ENCODE measurements around the gene CMTM3.
"Not testable (repeated sequence)": the region's sequence is repeated elsewhere in the genome, so short reads cannot be mapped to it uniquely, and the experiment has no call there.

The CMTM3 gene

DNA sequence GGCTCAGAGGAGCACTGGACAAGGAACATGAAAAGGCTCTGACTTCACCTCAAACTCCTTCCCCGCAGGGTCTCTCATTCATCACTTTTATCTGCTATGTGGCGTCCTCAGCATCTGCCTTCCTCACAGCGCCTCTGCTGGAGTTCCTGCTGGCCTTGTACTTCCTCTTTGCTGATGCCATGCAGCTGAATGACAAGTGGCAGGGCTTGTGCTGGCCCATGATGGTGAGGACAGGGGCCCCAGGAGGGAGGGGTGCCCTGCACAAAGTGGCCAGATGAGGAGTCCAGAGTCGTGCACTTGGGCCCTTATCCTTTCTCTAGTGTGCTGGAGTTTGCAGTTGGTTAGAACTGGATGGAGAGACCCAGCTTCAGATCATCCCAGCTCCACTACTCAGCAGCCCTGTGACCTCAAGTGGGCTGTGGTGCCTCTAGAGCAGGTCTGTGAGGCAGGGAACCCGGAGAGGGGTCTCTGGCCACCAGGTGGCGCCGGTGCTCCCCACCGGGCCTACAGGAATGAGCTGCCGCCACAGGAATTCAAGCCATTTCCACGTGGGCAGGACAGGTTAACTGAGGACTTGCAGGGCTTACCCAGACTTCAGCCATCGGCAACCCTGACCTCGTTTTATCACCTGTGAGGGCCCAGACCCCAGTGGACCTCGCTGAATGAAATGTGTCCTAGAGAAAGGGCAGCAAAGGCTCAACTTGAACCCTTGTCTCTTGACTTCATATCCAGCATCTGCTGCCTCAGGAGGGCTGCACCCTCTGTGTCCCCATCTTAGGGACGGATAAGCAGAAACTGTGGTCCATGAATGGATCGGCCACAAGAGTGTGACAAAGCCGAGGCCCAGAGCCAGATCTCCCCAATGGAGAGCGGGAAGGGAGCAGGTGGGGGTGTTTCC lies 4.0 kb downstream of the CMTM3 start:
- peak overlapping the region; percentile 88 for H3K27ac ChIP-seq
- CTCF ChIA-PET, result interaction anchor here (0.6 to 2.6 kb wide), 20 partner anchors 9 to 1415 kb away, joined by 3 to 20 read pairs (median 4); no protein-coding TSS in a partner anchor
- TF ChIP-seq, protein P1, sequence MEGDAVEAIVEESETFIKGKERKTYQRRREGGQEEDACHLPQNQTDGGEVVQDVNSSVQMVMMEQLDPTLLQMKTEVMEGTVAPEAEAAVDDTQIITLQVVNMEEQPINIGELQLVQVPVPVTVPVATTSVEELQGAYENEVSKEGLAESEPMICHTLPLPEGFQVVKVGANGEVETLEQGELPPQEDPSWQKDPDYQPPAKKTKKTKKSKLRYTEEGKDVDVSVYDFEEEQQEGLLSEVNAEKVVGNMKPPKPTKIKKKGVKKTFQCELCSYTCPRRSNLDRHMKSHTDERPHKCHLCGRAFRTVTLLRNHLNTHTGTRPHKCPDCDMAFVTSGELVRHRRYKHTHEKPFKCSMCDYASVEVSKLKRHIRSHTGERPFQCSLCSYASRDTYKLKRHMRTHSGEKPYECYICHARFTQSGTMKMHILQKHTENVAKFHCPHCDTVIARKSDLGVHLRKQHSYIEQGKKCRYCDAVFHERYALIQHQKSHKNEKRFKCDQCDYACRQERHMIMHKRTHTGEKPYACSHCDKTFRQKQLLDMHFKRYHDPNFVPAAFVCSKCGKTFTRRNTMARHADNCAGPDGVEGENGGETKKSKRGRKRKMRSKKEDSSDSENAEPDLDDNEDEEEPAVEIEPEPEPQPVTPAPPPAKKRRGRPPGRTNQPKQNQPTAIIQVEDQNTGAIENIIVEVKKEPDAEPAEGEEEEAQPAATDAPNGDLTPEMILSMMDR (conservative IDR thresholded peaks at IDR 0.05; ENCODE audit: low read depth), result peak; percentile 92
- POLR2A ChIA-PET (ENCODE audit: low non-redundant PET), result interaction anchor here (1.0 kb wide), 1 partner anchor 10 kb away, joined by 3 read pairs; no protein-coding TSS in a partner anchor
- peak; percentile 93 for DNase-seq (ENCODE audit: low spot score)

DNA sequence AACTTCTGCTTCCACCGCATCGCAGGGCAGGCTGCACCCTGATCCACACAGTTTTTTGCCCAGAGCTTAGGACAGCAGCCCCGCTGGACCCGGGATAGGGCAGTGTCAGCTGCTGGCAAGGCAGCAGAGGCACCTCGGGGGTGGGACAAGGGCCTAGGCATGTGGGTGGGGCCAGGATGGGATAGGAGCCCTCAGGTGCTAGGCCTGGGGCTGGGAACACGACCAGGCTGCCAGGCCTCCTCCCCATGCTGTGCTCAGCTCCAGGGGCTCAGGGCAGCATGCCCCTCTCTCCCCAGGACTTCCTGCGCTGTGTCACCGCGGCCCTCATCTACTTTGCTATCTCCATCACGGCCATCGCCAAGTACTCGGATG lies 4.6 kb downstream of the CMTM3 start:
- ChIA-PET CTCF (interaction anchor here (0.6 to 2.6 kb wide), 18 partner anchors 9 to 1415 kb away, joined by 3 to 20 read pairs (median 4); no protein-coding TSS in a partner anchor), POLR2A (ENCODE audit: low non-redundant PET) (interaction anchor here (1.0 kb wide), 1 partner anchor 10 kb away, joined by 3 read pairs; no protein-coding TSS in a partner anchor)
- TF ChIP-seq, protein P1 (conservative IDR thresholded peaks at IDR 0.05; ENCODE audit: low read depth), result no peak
- H3K27ac ChIP-seq, result peak overlapping the region; percentile 88
- DNase-seq (ENCODE audit: low spot score), result no peak

DNA sequence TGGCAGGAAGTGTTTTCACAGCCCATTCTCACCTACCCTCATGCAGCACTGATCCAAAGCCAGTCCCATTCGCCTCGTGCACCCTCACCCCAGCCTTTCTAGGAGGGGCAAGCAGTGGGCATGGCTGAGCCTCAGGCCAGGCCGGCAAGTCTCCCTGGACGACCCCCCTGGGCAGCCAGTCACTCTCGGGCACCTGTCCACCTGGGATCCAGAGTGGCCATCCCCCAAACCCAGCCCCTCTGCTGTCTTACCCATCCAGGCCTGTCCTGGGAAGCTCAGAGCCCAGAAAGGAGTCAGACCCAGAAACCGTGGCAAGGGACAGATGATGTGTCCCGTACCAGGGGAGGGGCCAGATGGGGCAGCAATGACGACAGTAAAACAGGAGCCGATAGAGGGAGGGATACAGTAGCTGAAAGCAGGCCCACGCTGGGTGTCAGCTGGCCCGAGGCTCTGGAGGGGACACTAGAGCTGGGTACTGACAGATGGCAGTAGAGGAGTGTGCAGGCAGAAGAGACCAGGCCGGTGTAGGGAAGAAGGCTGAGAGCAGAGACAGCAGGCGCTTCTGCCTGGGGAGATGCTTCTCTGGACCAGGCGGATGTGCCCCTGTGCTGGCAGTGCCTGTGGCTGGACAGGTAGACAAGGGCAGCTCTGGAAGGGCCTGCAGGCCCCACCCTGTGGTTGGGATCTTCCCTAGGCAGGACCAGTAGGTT lies 5.8 kb downstream of the CMTM3 start:
- ChIA-PET POLR2A (ENCODE audit: low non-redundant PET) (no interaction called here), CTCF (interaction anchor here (1.0 kb wide), 1 partner anchor 41 kb away, joined by 4 read pairs; no protein-coding TSS in a partner anchor)
- TF ChIP-seq, protein P1 (conservative IDR thresholded peaks at IDR 0.05; ENCODE audit: low read depth), result no peak
- peak overlapping the region; percentile 88 for H3K27ac ChIP-seq
- no peak for DNase-seq (ENCODE audit: low spot score)

DNA sequence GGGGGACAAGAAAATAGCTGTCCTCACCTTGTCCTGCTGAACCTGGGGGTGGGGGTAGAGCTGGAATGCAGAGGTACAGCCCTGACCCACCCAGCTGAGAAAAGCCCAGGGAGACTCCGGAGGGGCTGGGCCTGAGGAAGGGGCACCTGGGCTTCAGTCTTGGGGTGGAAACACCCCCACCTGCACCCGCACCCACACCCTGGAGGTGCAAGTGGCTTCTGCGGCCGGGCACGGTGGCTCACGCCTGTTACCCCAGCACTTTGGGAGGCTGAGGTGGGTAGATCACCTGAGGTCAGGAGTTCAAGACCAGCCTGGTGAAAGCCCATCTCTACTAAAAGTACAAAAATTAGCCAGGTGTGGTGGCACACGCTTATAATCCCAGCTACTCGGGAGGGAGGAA lies 7.4 kb downstream of the CMTM3 start:
- POLR2A ChIA-PET (ENCODE audit: low non-redundant PET); DNase-seq (ENCODE audit: low spot score); CTCF ChIA-PET: not testable (repeated sequence)
- peak overlapping the region; percentile 88; the same call in 1 of the 2 replicates for H3K27ac ChIP-seq

DNA sequence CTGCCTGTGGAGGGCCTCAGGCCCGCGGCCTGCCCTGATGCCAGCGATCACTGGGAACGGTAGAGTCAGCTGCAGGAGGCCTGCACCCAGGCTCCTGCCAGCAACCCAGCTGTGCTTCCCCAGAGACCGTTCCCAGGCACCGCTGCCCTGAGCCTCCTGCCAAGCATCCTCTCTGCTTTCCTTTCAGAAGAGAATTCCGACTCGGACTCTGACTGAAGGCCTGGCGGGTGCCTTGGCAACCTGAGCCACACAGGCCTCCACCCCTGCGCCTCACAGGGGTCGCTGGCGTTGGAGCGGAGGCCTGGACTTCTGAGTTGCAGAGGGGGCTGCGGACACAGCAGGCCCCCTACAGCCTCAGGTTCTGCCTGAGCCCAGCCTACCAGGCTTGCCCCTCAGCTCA lies 7.9 kb downstream of the CMTM3 start:
- peak overlapping the region; percentile 88; the same call in 1 of the 2 replicates for H3K27ac ChIP-seq
- POLR2A ChIA-PET (ENCODE audit: low non-redundant PET), result no interaction called here
- CTCF ChIA-PET, result no interaction called here
- TF ChIP-seq, protein P1 (conservative IDR thresholded peaks at IDR 0.05; ENCODE audit: low read depth), result no peak
- DNase-seq (ENCODE audit: low spot score), result no peak

DNA sequence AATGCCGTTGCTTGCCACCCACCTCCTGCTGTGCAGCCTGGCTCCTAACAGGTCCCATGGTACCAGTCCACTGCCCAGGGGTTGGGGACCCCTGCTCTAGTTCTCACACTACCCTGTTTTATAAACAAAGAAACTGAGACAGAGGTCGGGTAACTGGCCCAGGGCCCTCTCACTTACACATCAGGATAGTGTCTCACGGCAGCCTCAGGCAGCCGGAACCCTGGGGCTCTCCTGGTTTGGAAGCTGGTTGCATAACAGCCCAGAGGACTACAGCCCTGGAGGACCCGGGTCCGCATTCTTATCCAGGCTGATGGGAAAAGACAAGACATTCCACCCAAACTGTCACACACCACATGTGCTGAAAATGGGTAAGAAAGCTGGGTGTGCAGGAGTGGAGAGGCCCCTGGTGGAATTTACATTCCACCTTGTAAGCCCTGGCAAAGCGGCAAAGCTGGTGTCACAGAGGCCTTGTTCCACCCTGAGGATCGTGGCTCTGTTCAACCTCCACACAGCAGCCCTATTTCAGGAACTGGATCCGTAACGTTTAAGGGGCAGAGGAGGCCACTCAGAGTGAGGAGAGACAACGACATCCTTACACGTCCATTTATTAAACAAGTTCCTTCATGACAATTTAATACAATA lies 9.8 kb downstream of the CMTM3 start:
- ChIA-PET POLR2A (ENCODE audit: low non-redundant PET) (no interaction called here), CTCF (interaction anchor here (1.2 kb wide), 1 partner anchor 37 kb away, joined by 3 read pairs; no protein-coding TSS in a partner anchor)
- DNase-seq (ENCODE audit: low spot score), result no peak
- TF ChIP-seq, protein P1 (conservative IDR thresholded peaks at IDR 0.05; ENCODE audit: low read depth), result no peak
- H3K27ac ChIP-seq, result peak overlapping the region; percentile 49
